GM12872 (cell line): Measurements from ENCODE around the gene UBASH3A.

Experiments
- TF ChIP-seq, protein P1 (sequence below): IDR thresholded peaks from 3 replicates; pipeline ENCODE4 v1.5.1; 2011; ENCODE audit warnings: low read depth, mild to moderate bottlenecking, low read length, moderate library complexity; ENCODE audit not compliant: insufficient read depth

The UBASH3A gene

DNA sequence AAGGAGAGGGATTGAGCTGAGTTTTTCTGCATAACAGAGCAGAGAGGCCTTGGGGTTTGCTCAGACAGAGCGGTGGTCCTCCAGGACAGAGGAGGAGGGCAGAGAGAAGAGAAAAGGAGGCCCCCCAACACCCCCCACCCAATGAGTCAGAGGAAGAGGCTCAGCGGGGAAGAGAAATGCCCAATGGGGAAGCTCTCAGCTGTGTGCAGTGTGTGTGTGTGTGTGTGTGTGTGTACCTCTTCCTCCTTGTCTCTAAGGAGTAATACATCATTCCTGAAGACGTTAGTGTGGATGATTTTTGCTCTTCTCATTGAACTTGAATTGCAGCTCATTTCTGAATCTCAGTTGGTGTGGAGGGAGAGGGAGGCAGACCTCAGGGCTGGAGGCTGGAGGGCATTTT is 16.5 kb upstream of the UBASH3A start:
- TF ChIP-seq, protein P1, sequence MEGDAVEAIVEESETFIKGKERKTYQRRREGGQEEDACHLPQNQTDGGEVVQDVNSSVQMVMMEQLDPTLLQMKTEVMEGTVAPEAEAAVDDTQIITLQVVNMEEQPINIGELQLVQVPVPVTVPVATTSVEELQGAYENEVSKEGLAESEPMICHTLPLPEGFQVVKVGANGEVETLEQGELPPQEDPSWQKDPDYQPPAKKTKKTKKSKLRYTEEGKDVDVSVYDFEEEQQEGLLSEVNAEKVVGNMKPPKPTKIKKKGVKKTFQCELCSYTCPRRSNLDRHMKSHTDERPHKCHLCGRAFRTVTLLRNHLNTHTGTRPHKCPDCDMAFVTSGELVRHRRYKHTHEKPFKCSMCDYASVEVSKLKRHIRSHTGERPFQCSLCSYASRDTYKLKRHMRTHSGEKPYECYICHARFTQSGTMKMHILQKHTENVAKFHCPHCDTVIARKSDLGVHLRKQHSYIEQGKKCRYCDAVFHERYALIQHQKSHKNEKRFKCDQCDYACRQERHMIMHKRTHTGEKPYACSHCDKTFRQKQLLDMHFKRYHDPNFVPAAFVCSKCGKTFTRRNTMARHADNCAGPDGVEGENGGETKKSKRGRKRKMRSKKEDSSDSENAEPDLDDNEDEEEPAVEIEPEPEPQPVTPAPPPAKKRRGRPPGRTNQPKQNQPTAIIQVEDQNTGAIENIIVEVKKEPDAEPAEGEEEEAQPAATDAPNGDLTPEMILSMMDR, result no peak

DNA sequence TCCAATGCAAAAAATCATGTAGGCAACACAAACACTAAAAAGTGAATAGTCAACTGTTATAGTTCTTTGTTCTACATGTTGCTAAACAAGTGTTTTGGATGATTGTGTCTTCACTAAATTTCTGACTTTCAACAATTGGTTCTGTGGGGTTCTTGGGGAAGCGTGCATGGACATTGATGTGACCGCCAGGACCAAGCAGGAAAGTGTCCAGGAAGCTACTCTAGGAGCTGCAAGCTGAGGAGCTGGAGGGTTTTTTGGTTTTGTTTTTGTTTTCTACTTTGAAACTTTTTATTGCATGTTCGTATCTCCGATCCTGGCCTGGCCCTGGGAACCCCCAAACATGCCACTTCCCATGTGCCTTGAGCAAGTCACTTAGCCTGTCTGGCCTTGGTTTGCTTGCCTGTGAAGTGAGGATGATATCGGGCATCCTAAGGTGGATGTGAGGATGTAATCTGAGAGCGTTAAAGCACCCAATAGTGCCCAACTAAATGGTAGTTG is 15.8 kb upstream of the UBASH3A start:
- TF ChIP-seq, protein P1, result no peak

DNA sequence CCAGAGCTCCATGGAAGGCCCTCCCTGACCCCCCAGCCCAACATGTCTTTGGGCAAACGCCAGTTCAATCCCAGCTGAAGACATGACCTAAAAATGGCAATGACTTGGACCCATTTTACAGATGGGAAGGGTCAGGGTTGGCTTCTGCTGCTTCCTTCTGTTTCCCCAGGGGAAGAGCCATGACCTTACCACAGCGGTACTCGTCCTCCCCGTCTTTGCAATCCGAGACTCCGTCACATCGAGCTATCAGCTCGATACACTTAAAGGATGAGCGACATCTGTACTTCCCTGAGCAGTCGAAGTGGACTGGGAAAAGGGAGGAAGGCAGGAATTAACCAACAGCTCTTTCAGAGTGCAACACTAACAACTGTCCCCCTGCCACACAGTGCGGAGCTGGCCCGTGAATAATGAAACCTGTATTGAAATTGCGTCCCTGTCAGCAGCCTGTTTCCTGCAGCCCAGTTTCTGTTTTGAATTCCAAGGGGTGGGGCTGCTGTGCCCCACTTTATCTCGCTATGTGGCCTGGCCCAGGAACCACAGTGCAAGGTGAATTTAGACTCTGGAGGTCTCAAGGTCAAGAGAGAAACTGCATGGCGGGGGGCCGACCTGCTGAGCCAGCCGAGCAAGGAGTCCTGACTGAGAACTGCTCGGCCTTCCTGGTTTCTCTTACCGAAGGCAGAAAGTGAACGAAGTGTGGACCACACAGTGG is 14.8 kb upstream of the UBASH3A start:
- TF ChIP-seq, protein P1, result no peak

DNA sequence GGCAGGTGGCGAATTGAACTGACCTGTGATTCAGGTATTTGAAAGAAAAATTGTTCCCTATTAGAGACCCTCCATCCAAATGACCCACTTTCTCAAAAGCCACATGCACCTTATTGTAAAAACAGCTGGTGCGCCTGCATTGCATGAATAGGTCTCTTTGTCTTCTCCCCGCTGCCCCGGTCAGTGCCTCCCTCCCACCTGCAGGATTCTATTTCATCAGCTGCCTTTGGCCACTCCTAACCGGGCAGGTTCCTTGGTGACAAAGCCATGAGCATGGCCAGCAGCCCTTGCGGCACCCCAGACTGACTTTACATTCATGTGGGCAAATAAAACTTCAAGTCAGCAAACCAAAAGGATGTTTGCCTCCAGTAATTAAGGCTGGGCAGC is 14.3 kb upstream of the UBASH3A start:
- TF ChIP-seq, protein P1, result no peak

DNA sequence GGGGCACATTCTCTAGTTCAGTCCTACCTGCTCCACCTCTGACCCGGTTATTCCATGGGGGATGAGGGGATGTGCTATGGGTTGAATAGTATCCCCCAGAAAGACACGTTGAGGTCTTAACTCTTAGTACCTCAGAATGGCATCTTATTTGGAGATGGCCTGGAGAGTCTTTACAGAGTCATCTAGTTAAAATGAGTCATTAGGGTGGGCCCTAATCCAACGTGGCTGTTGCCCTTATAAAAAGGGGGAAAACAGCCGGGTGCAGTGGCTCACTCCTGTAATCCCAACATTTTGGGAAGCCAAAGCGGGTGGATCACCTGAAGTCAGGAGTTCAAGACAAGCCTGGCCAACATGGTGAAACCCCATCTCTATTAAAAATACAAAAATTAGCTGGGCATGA is 13.5 kb upstream of the UBASH3A start:
- TF ChIP-seq, protein P1, result no peak

DNA sequence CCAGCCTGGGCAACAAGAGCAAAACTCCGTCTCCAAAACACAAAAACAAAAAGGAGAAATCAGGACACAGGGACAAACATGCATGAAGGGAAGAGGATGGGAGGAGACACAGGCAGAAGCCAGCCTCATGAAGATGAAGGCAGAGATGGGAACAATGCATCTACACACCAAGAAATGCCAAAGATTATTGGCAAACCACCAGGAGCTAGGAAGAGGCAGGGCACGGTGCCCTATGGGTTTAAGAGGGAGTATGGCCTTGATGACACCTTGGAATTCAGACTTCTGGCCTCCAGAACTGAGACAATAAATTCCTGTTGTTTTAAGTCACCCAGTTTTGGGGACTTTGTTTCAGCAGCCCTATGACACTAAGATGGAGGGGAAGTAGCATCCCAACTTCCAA is 13.0 kb upstream of the UBASH3A start:
- TF ChIP-seq, protein P1, result no peak

DNA sequence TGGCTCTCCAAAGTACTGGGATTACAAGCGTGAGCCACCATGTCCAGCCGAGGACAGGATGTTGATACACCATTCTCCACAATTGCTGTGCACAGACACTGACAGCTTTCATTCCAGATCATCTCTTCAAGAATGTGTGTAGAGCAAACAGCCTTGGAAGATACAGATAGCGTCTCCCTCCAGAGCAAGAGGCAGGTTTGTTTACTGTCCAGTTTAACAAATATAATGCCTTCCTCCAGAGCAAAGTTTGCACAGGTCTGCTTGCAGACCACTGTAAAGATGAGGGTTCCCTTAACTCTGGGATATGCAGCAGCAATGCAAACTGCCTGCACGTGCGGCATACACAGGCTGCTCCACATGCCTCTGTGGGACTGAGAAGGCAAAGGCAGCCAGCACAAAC is 12.4 kb upstream of the UBASH3A start:
- TF ChIP-seq, protein P1, result no peak
